HG02884 (cell line): ENCODE results near the gene MYL12A.
"Not testable (repeated sequence)": the region's sequence is repeated elsewhere in the genome, so short reads cannot be mapped to it uniquely, and the experiment has no call there.

Experiments used
- ATAC-seq: cut with Tn5 transposase; IDR thresholded peaks from one replicate; pipeline ENCODE4 v1.9.1; 2021; ENCODE audit warnings: mild to moderate bottlenecking, moderate library complexity; ENCODE audit not compliant: unreplicated experiment

The MYL12A gene

GRCh38 chr18:3247240-3248061 is at the start of gene MYL12A:
Gene MYL12A, plus strand, starts transcription at chr18:3247801. Its CDS starts 5,447 bp downstream, at chr18:3253248.
- peak; percentile 79 for ATAC-seq

GRCh38 chr18:3198260-3198860 is 49.2 kb upstream of the MYL12A start:
- ATAC-seq = not testable (repeated sequence)

GRCh38 chr18:3199942-3200645 is 47.5 kb upstream of the MYL12A start:
- no peak for ATAC-seq

- no peak for ATAC-seq
These were observed 42.4 kb upstream of the MYL12A start for GRCh38 chr18:3205239-3205638.

- no peak for ATAC-seq
These were observed 40.0 kb upstream of the MYL12A start for GRCh38 chr18:3207565-3207964.

GRCh38 chr18:3209859-3210569 is 37.6 kb upstream of the MYL12A start:
- ATAC-seq = no peak

GRCh38 chr18:3211236-3211992 is 36.2 kb upstream of the MYL12A start:
- ATAC-seq = no peak

GRCh38 chr18:3212657-3213056 is 34.9 kb upstream of the MYL12A start:
- ATAC-seq = no peak

GRCh38 chr18:3213300-3214059 is 34.1 kb upstream of the MYL12A start:
- ATAC-seq = no peak

- no peak for ATAC-seq
These were observed 32.6 kb upstream of the MYL12A start for GRCh38 chr18:3214855-3215637.

- ATAC-seq = no peak
These were observed 30.6 kb upstream of the MYL12A start for GRCh38 chr18:3216987-3217386.

GRCh38 chr18:3217948-3218647 is 29.5 kb upstream of the MYL12A start:
- ATAC-seq = no peak

- ATAC-seq = no peak
These were observed 28.8 kb upstream of the MYL12A start for GRCh38 chr18:3218819-3219218.

- ATAC-seq = no peak
These were observed 28.4 kb upstream of the MYL12A start for GRCh38 chr18:3219241-3219630.

GRCh38 chr18:3219631-3220335 is 27.8 kb upstream of the MYL12A start, which contains the start of gene MYOM1:
Gene MYOM1, minus strand, starts transcription at chr18:3219968. Its CDS starts 4,745 bp downstream, at chr18:3215223.
- no peak for ATAC-seq

- ATAC-seq = not testable (repeated sequence)
These were observed 26.7 kb upstream of the MYL12A start for GRCh38 chr18:3220868-3221267.

GRCh38 chr18:3221496-3221895 is 26.1 kb upstream of the MYL12A start:
- no peak for ATAC-seq

GRCh38 chr18:3223356-3223755 is 24.2 kb upstream of the MYL12A start:
- no peak for ATAC-seq
